Adrenal gland (tissue), 5 donors: ENCODE data around the gene PTPRE.

ENCODE experiments used
- CTCF ChIP-seq, 6 experiments: fragments of 450-650 bp in 4 of 6; fragments of 200-600 bp in 2 of 6; sonication (generic) in 1 of 6; IDR thresholded peaks; 1 replicate in 5 of 6; 2 replicates in 1 of 6; pipeline versions ENCODE4 v1.5.1 to v1.8.0; 2016 to 2021; ENCODE audit warnings: antibody characterized with exemption in 6 of 6, mild to moderate bottlenecking in 2 of 6, moderate library complexity in 1 of 6
- POLR2A ChIP-seq, 2 donors: fragments of 450-650 bp; IDR thresholded peaks; one replicate each; pipeline ENCODE4 v1.6.1; 2017; ENCODE audit warnings: antibody characterized with exemption in 2 of 2, mild to moderate bottlenecking in 2 of 2, moderate library complexity in 1 of 2
- donor health status: DM: no; HTN: no; CAD: no.

GRCh38 chr10:128084364-128084763 lies 177.5 kb downstream of the PTPRE start:
- TF ChIP-seq CTCF (IDR thresholded peaks at IDR 0.05) (no peak), POLR2A (IDR thresholded peaks at IDR 0.05) (no peak)
